ENCODE measurements around the gene AXIN1. TPM values are rescaled to one million over a fixed set of nuclear protein-coding genes. Genes with fewer than 3 reads are reported as not detected.

AXIN1 gene
- total RNA-seq, 1 donor: 13.4 TPM

DNA sequence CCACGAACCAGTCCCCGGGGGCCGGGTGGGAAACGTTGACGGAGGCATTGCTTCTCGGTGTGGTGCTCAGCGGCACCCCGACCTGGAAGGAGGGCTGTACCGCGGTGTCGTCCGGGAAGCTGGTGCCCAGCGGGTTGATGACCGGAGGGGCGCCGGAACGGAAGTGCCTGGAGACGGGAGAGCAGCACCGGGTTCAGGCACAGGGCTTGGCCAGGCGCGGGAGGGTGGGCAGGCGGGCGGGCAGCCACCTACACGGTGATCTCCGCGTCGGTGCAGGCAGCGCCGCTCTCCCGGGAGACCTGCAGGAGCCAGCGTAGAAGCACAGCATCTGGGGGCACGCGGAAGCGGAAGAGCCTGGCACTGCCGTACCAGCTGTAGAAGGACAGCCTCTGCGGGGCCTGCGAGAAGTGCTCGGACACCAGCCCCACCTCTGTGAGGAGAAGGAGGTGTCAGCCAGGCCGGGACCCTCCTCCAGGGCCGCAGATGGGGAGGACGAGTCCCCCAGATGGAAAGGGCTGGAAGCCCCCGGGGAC is 25.0 kb upstream of the AXIN1 start:
- no peak for TF ChIP-seq CTCF (IDR thresholded peaks at IDR 0.05; ENCODE audit: insufficient read depth, low read length)
- H3K4me3 ChIP-seq (ENCODE audit: low read depth, low read length): no peak overlapping the region
- DNase-seq (ENCODE audit: low read depth): no peak

- no peak for DNase-seq (ENCODE audit: low read depth)
- TF ChIP-seq CTCF (IDR thresholded peaks at IDR 0.05; ENCODE audit: insufficient read depth, low read length): no peak
- H3K4me3 ChIP-seq (ENCODE audit: low read depth, low read length): no peak overlapping the region
Measured at GRCh38 chr16:376817-377418, 24.4 kb upstream of the AXIN1 start.

DNA sequence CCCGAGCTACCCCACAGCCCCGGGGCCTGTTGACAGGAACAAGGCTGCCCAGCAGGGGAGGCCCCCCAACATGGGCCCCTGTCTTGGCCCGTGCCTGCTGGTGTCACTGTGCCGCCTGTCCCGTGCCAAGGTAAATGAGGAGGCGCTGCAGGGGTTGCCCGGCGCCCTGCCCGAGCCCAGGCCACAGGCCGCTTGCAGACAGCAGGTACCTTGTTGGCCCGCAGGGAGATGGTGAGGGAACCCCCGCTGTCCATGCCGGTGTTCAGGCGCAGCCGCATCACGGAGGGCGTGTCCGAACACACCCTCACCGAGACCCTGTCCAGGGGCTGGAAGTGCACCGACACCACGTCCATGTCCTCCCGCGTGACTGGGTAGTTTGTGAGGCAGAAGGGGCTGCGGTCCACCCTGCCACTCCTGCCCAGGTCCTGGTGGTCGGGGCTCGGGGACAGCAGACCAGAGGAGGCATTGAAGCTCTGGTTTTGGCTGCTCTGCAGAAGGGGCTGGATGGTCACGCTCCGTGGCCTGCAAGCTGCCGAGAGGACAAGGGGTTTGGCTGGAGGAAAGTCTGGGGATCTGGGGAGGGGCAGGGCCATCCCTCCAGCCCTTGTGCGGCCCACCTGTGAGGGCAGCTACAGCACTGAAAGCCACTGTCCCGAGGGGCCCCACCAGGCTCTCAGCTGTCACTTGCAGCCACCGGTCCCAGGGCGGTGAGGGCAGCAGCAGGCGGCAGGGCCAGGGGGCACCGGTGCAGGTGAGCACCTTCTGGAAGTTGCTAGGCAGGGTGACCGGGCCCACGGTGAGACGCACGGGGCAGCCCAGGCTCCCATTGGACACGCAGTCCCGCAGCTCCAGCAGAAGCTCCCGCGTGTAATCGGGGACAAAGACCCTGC is 23.6 kb upstream of the AXIN1 start:
- no peak for TF ChIP-seq CTCF (IDR thresholded peaks at IDR 0.05; ENCODE audit: insufficient read depth, low read length)

GRCh38 chr16:375212-375611 is 22.7 kb upstream of the AXIN1 start:
- no peak for DNase-seq (ENCODE audit: low read depth)
- H3K4me3 ChIP-seq (ENCODE audit: low read depth, low read length): no peak overlapping the region
- no peak for TF ChIP-seq CTCF (IDR thresholded peaks at IDR 0.05; ENCODE audit: insufficient read depth, low read length)

More for the DNA sequence above, 23.6 kb upstream of the AXIN1 start:
- DNase-seq (ENCODE audit: low read depth): no peak
- H3K4me3 ChIP-seq (ENCODE audit: low read depth, low read length): no peak overlapping the region

DNA sequence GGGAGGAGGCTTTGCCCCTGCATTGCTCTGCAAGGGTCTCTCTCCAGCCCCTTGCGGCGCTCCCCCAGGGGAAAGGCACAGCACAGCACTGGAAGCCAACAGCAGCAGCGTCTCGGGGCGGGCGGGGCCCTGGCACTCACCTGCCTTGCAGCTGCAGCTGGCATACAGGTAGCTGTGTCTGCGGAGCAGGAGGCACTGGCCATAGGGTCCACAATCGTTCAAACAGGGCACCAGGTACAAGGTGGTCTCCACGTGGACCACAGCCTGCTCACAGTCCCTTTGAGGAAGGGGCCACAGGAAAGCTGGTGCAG is 22.0 kb upstream of the AXIN1 start:
- H3K4me3 ChIP-seq (ENCODE audit: low read depth, low read length): no peak overlapping the region
- no peak for TF ChIP-seq CTCF (IDR thresholded peaks at IDR 0.05; ENCODE audit: insufficient read depth, low read length)
- no peak for DNase-seq (ENCODE audit: low read depth)

DNA sequence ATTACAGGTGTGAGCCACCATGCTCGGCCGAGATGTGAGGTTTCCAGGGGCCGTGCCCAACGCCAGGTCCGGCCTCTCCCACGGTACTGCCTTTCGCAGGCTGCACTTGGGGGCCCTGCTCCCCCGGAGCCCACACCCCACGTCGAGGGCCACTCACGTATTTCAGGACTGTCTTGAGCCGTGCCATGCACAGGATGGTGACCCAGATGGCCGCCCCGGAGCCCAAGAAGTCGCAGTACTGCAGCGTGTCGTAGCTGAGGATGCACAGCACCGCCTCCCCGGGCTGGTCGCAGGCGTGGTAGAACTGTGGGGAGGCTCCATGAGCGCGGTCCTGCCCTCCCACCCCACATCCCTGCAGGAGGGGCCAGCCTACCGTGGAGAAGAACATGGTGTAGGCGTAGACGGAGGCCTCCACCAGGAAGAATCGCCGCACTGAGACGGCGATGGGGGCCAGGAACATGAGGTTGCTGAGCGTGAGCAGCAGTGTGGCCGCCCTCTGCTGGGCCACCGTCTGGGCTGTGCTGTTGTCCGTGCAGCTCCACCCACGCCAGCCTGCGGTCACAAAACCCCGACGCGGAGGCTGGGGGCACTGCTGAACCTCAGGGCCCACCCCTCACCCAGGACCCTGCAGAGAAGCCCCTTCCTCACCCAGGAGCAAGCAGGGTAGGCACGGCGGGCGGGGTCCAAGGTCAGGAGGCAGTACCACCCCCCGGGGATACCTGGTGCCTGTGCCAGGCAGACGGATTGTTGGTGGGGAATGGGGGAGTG is 21.5 kb upstream of the AXIN1 start:
- no peak for DNase-seq (ENCODE audit: low read depth)
- H3K4me3 ChIP-seq (ENCODE audit: low read depth, low read length): no peak overlapping the region
- no peak for TF ChIP-seq CTCF (IDR thresholded peaks at IDR 0.05; ENCODE audit: insufficient read depth, low read length)
